ENCODE results near the gene KHDC4. TPM values are rescaled to one million over a fixed set of nuclear protein-coding genes. Genes with fewer than 3 reads are reported as not detected.

Gene KHDC4
- total RNA-seq, 1 donor from 2014 or later, result 52.4 TPM

GRCh38 chr1:155969377-155969791 lies 35.2 kb upstream of the KHDC4 start:
- no peak for DNase-seq

- peak; percentile 99 for DNase-seq
These were observed 34.5 kb upstream of the KHDC4 start for GRCh38 chr1:155968670-155969069.

GRCh38 chr1:155968051-155968400 lies 33.8 kb upstream of the KHDC4 start:
- no peak for DNase-seq

- DNase-seq, result peak; percentile 49
These were observed 33.3 kb upstream of the KHDC4 start for GRCh38 chr1:155967341-155968050.

GRCh38 chr1:155966750-155967149 lies 32.5 kb upstream of the KHDC4 start:
- DNase-seq, result no peak

GRCh38 chr1:155966135-155966534 lies 31.9 kb upstream of the KHDC4 start:
- DNase-seq, result no peak

- DNase-seq, result no peak
These were observed 30.0 kb upstream of the KHDC4 start for GRCh38 chr1:155964193-155964592.

- DNase-seq, result no peak
These were observed 28.5 kb upstream of the KHDC4 start for GRCh38 chr1:155962599-155963211.

- no peak for DNase-seq
These were observed 27.7 kb upstream of the KHDC4 start for GRCh38 chr1:155961937-155962336.

- DNase-seq, result no peak
These were observed 26.0 kb upstream of the KHDC4 start for GRCh38 chr1:155960081-155960745.

GRCh38 chr1:155957411-155957915 lies 23.2 kb upstream of the KHDC4 start:
- DNase-seq, result no peak

- DNase-seq, result no peak
These were observed 20.4 kb upstream of the KHDC4 start for GRCh38 chr1:155954645-155955044.

GRCh38 chr1:155952505-155952890 lies 18.3 kb upstream of the KHDC4 start:
- DNase-seq, result no peak

- DNase-seq, result no peak
These were observed 17.7 kb upstream of the KHDC4 start for GRCh38 chr1:155951753-155952504.

- DNase-seq, result no peak
These were observed 16.6 kb upstream of the KHDC4 start for GRCh38 chr1:155950829-155951228.

- no peak for DNase-seq
These were observed 13.5 kb upstream of the KHDC4 start for GRCh38 chr1:155947741-155948140.

- no peak for DNase-seq
These were observed 13.1 kb upstream of the KHDC4 start for GRCh38 chr1:155947292-155947691.

- DNase-seq, result no peak
These were observed 12.5 kb upstream of the KHDC4 start for GRCh38 chr1:155946633-155947219.

GRCh38 chr1:155944444-155944799 lies 10.2 kb upstream of the KHDC4 start:
- no peak for DNase-seq

- no peak for DNase-seq
These were observed 8.4 kb upstream of the KHDC4 start for GRCh38 chr1:155942578-155943141.

GRCh38 chr1:155941845-155942531 lies 7.8 kb upstream of the KHDC4 start:
- DNase-seq, result no peak

All from tongue (tissue), 2 donors.